Fibroblast of lung (primary cell): ENCODE measurements around the gene HIC2. TPM values are rescaled to one million over a fixed set of nuclear protein-coding genes. Genes with fewer than 3 reads are reported as not detected.
A peak's percentile ranks its signal among the peaks of the same experiment; 100 is the strongest.

Experiments used
- DNase-seq, 2 donors: peaks; one replicate each; pipeline versions ENCODE4 v3.0.0 to v3.0.0-alpha.2; 2010; ENCODE audit warnings: low read depth in 2 of 2
- H2AFZ ChIP-seq: 2 replicates; pipeline ENCODE4 v1.5.1; 2012; ENCODE audit warnings: low read length, control low read depth, inconsistent platforms
- H3K27ac ChIP-seq: 2 replicates; pipeline ENCODE4 v1.5.1; 2011; ENCODE audit warnings: low read length, control low read depth; ENCODE audit not compliant: insufficient read depth
- H3K27me3 ChIP-seq: 2 replicates; pipeline ENCODE4 v1.5.1; 2011; ENCODE audit warnings: mild to moderate bottlenecking, low read length; ENCODE audit not compliant: control insufficient read depth, insufficient read depth
- H3K36me3 ChIP-seq: 2 replicates; pipeline ENCODE4 v1.5.1; 2011; ENCODE audit warnings: low read length; ENCODE audit not compliant: control insufficient read depth, insufficient read depth
- H3K4me1 ChIP-seq: 2 replicates; pipeline ENCODE4 v1.5.1; 2011; ENCODE audit warnings: low read length; ENCODE audit not compliant: control insufficient read depth, insufficient read depth; ENCODE audit errors: extremely low read depth
- H3K4me2 ChIP-seq: 2 replicates; pipeline ENCODE4 v1.5.1; 2011; ENCODE audit warnings: low read length, control low read depth; ENCODE audit not compliant: insufficient read depth; ENCODE audit errors: extremely low read depth
- H3K4me3 ChIP-seq, 4 experiments: fragments of 200-600 bp in 1 of 4; sonication (generic) in 1 of 4; replicated peaks in 1 of 4; 2 replicates each; pipeline ENCODE4 v1.5.1; 2011 to 2016; ENCODE audit warnings: low read length in 4 of 4, low read depth in 3 of 4, mild to moderate bottlenecking in 3 of 4, control low read depth in 2 of 4, inconsistent platforms in 1 of 4, mixed read lengths in 1 of 4; ENCODE audit not compliant: insufficient read depth in 1 of 4; ENCODE audit errors: control extremely low read depth in 1 of 4
- H3K79me2 ChIP-seq: 2 replicates; pipeline ENCODE4 v1.5.1; 2012; ENCODE audit warnings: mild to moderate bottlenecking, low read length, inconsistent platforms; ENCODE audit not compliant: control insufficient read depth, insufficient read depth
- H3K9ac ChIP-seq: 2 replicates; pipeline ENCODE4 v1.5.1; 2011; ENCODE audit warnings: mild to moderate bottlenecking, low read length, control low read depth; ENCODE audit not compliant: insufficient read depth
- H3K9me3 ChIP-seq: 2 replicates; pipeline ENCODE4 v1.5.1; 2012; ENCODE audit warnings: low read depth, low read length; ENCODE audit not compliant: control insufficient read depth, insufficient read depth
- H4K20me1 ChIP-seq: 2 replicates; pipeline ENCODE4 v1.5.1; 2011; ENCODE audit warnings: low read length; ENCODE audit not compliant: control insufficient read depth, insufficient read depth; ENCODE audit errors: extremely low read depth
- CTCF ChIP-seq, 2 donors: IDR thresholded peaks in 1 of 2; conservative IDR thresholded peaks in 1 of 2; 1 replicate in 1 of 2; 2 replicates in 1 of 2; pipeline ENCODE4 v1.5.1; 2011 to 2012; ENCODE audit warnings: low read length in 2 of 2, control low read depth in 1 of 2, inconsistent platforms in 1 of 2, low read depth in 1 of 2, mild to moderate bottlenecking in 1 of 2
- EZH2 ChIP-seq: IDR thresholded peaks from 2 replicates; pipeline ENCODE4 v1.5.1; 2012; ENCODE audit warnings: low read length, control low read depth, mild to moderate bottlenecking; ENCODE audit errors: missing control alignments
- polyA plus RNA-seq, 2 donors: library from polyadenylated mRNA; depleted of rRNA in 1 of 2; stranded (reverse) in 1 of 2; unstranded in 1 of 2; fragments of >200 nt; gene quantifications; 2 replicates each; pipeline ENCODE4 v1.2.1, GENCODE V29; 2011 to 2012; ENCODE audit warnings: missing spikeins in 1 of 2
- total RNA-seq: library from RNA; depleted of rRNA; stranded (reverse); fragments of >200 nt; gene quantifications from 2 replicates; pipeline ENCODE4 v1.2.1, GENCODE V29; 2014

The HIC2 gene
- total and polyA plus RNA-seq, 2 donors (not counting 1 experiment from before 2014, with no cell fraction given), result 0.70 to 2.3 TPM

GRCh38 chr22:21447694-21448402, 30.7 kb downstream of the HIC2 start:
- Histone ChIP-seq H3K27ac (no peak overlapping the region), H3K4me1 (no peaks in the 10 kb centered on the region), H3K9me3 (no peaks in the 10 kb centered on the region), H3K36me3 (peaks cover 14% of the 10 kb centered on the region), H3K27me3 (no peaks in the 10 kb centered on the region), H3K4me2 (no peak overlapping the region), H4K20me1 (no peaks in the 10 kb centered on the region), H3K9ac (no peak overlapping the region), H2AFZ (no peak overlapping the region), H3K4me3 (no peak overlapping the region), H3K79me2 (no peaks in the 10 kb centered on the region)
- peak in 1 of 2 donors; percentile 15 for TF ChIP-seq CTCF (conservative IDR thresholded peaks at IDR 0.05 in 1 of 2, IDR thresholded peaks at IDR 0.05 in 1 of 2; ENCODE audit: low read depth in 1 of 2, low read length in 2 of 2)
- TF ChIP-seq EZH2, result no peak
- no peak for DNase-seq

DNA sequence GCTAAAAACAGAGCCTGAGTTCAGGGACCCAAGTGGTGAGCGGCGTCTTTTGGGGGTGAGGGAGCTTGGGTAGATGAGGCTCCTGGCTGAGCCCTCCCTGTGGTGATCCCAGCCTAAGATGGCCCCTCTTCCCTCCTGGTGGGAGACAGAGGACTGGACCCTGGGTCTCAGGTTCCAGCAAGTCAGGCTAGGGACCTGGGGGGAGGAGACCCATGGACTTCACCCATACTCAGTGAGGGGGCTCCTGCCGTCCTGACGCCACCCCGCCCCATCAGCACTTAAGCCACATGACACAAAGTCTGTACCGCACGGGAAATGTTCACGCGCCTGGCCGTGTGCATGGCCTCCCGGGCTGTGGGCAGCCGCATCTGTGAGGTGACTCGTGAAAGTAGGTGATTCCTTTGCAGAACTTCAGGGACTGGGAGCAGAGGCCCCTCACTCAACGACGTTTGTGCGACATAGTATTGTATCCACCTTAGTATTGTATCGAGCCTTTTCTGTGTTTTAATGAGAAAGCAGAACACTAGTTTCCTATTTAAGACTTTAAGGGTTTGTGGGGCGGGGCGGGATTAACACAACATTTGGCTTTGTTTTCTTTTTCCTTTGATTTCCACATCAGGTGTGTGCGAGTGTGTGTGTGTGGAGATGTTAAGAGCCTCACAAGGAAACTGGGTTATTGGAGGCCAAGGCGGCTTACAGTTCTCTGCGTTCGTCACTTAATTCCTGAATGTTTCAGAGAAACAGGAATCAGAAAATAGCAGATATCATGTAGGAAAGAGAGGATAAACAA, 31.7 kb downstream of the HIC2 start:
- no peaks in the 10 kb centered on the region for H3K27me3 ChIP-seq
- no peaks in the 10 kb centered on the region for H3K4me1 ChIP-seq
- H3K4me2 ChIP-seq, result no peak overlapping the region
- DNase-seq, result no peak
- no peak overlapping the region for H3K9ac ChIP-seq
- H3K36me3 ChIP-seq, result peaks cover 14% of the 10 kb centered on the region
- no peak for TF ChIP-seq EZH2
- no peak for TF ChIP-seq CTCF (conservative IDR thresholded peaks at IDR 0.05 in 1 of 2, IDR thresholded peaks at IDR 0.05 in 1 of 2; ENCODE audit: low read depth in 1 of 2, low read length in 2 of 2)
- H4K20me1 ChIP-seq, result no peaks in the 10 kb centered on the region
- H3K27ac ChIP-seq, result no peak overlapping the region
- H3K9me3 ChIP-seq, result no peaks in the 10 kb centered on the region
- no peak overlapping the region for H2AFZ ChIP-seq
- no peak overlapping the region for H3K4me3 ChIP-seq
- H3K79me2 ChIP-seq, result no peaks in the 10 kb centered on the region

DNA sequence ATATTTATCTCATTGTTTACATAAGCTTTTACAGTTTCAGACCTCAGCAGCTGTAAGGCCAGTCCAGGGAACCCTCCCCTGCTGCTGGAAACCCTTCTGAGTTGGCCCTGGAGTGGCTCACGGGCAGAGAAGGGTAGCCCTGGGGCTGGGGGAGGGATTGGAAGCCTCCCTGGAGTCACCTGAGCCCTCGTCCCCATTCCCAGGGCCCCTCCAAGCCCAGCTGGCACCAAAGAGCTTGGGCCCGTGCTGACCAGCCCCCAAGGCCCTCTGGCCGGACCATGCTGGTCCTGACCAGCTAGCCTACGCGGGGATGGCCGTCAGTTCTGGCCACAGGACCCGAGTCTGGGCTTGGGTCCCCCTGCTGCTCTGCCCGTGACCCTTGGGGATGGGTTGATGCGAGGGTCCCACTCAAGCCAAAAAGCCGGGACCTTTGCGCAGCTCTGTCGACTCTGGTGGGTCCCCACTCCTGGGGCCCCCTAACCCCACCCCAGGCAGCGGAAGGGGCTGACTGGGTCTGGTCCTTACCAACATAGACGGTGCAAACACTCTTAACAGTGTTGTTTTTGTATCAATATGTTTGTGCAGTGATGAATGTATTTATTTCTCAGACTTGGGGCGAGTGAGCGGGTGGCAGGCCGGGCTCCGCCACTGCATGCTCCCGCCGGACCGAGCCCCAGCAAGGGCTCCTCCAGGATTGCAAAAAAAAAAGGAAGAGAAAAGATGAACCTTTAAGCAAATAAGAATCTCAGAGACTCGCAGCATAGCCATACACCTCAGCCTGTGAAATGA, 32.6 kb downstream of the HIC2 start:
- TF ChIP-seq CTCF (conservative IDR thresholded peaks at IDR 0.05 in 1 of 2, IDR thresholded peaks at IDR 0.05 in 1 of 2; ENCODE audit: low read depth in 1 of 2, low read length in 2 of 2), result no peak
- TF ChIP-seq EZH2, result no peak
- no peaks in the 10 kb centered on the region for H4K20me1 ChIP-seq
- peak in 1 of 2 donors; percentile 9 for DNase-seq
- H3K4me1 ChIP-seq, result no peaks in the 10 kb centered on the region
- H3K9me3 ChIP-seq, result no peaks in the 10 kb centered on the region
- no peak overlapping the region for H3K27ac ChIP-seq
- peaks cover 14% of the 10 kb centered on the region for H3K36me3 ChIP-seq
- H3K27me3 ChIP-seq, result no peaks in the 10 kb centered on the region
- no peak overlapping the region for H3K4me2 ChIP-seq
- H3K79me2 ChIP-seq, result no peaks in the 10 kb centered on the region
- H3K4me3 ChIP-seq, result no peak overlapping the region
- no peak overlapping the region for H3K9ac ChIP-seq
- H2AFZ ChIP-seq, result no peak overlapping the region
